ENCODE results near the gene GNG7. TPM values are rescaled to one million over a fixed set of nuclear protein-coding genes. Genes with fewer than 3 reads are reported as not detected.

Gene GNG7
- total RNA-seq, 1 experiment from 2014 or later: 9.6 TPM

GRCh38 chr19:2547721-2548120 lies 154.8 kb downstream of the GNG7 start:
- H3K27ac Mint-ChIP-seq: no peak overlapping the region
- H3K27me3 Mint-ChIP-seq (ENCODE audit: low read depth): peaks cover 3% of the 10 kb centered on the region; the same call in 1 of the 2 replicates
- TF ChIP-seq ZNF396 (CRISPR knock-in tag; IDR thresholded peaks at IDR 0.05; ENCODE audit: borderline replicate concordance) (no peak), JAZF1 (CRISPR knock-in tag; IDR thresholded peaks at IDR 0.05) (no peak), FOXK1 (CRISPR knock-in tag; IDR thresholded peaks at IDR 0.05) (no peak), JUN (CRISPR knock-in tag; IDR thresholded peaks at IDR 0.05) (no peak), MAX (CRISPR knock-in tag; IDR thresholded peaks at IDR 0.05) (no peak), AFF4 (CRISPR knock-in tag; IDR thresholded peaks at IDR 0.05; ENCODE audit: borderline replicate concordance) (no peak), ELF4 (CRISPR knock-in tag; IDR thresholded peaks at IDR 0.05; ENCODE audit: low read depth) (no peak), USF1 (CRISPR knock-in tag; IDR thresholded peaks at IDR 0.05) (no peak)
- peaks cover 24% of the 10 kb centered on the region for H3K4me1 Mint-ChIP-seq
- H3K9me3 Mint-ChIP-seq: no peaks in the 10 kb centered on the region
- no peak overlapping the region for H3K4me3 Mint-ChIP-seq
- no peak for ATAC-seq
- H3K36me3 Mint-ChIP-seq: no peaks in the 10 kb centered on the region
- CTCF ChIA-PET: no interaction called here
- no peak for DNase-seq (ENCODE audit: low spot score)
- POLR2A ChIA-PET: interaction anchor here (2.8 kb wide), 1 partner anchor 72 kb away, joined by 16 read pairs; the partner anchor contains the start of gene GADD45B

GRCh38 chr19:2547033-2547680 lies 155.3 kb downstream of the GNG7 start:
- H3K4me1 Mint-ChIP-seq: peaks cover 30% of the 10 kb centered on the region
- H3K9me3 Mint-ChIP-seq: no peaks in the 10 kb centered on the region
- H3K27ac Mint-ChIP-seq: peak overlapping the region; percentile 78
- no peak overlapping the region for H3K4me3 Mint-ChIP-seq
- ChIA-PET CTCF (interaction anchor here (0.7 to 1.6 kb wide), 7 partner anchors 31 to 101 kb away, joined by 3 to 10 read pairs (median 4); partner anchors contain the start of gene GADD45B), POLR2A (interaction anchor here (2.8 kb wide), 1 partner anchor 71 kb away, joined by 16 read pairs; the partner anchor contains the start of gene GADD45B)
- H3K36me3 Mint-ChIP-seq: no peaks in the 10 kb centered on the region
- TF ChIP-seq PRDM15 (CRISPR knock-in tag; IDR thresholded peaks at IDR 0.05) (no peak), SMAD3 (CRISPR knock-in tag; IDR thresholded peaks at IDR 0.05; ENCODE audit: borderline replicate concordance) (no peak), CDX4 (CRISPR knock-in tag; IDR thresholded peaks at IDR 0.05; ENCODE audit: borderline replicate concordance) (no peak), NR3C1 (CRISPR knock-in tag; conservative IDR thresholded peaks at IDR 0.05; ENCODE audit: low read depth) (no peak), USF2 (CRISPR knock-in tag; IDR thresholded peaks at IDR 0.05) (no peak), HMGA2 (CRISPR knock-in tag; IDR thresholded peaks at IDR 0.05) (no peak), HMGXB4 (CRISPR knock-in tag; IDR thresholded peaks at IDR 0.05) (no peak), JAZF1 (CRISPR knock-in tag; IDR thresholded peaks at IDR 0.05) (no peak), ZBTB43 (CRISPR knock-in tag; IDR thresholded peaks at IDR 0.05) (no peak), ZNF423 (CRISPR knock-in tag; IDR thresholded peaks at IDR 0.05) (no peak), PREB (CRISPR knock-in tag; IDR thresholded peaks at IDR 0.05; ENCODE audit: borderline replicate concordance) (no peak)
- peaks cover 3% of the 10 kb centered on the region; the same call in 1 of the 2 replicates for H3K27me3 Mint-ChIP-seq (ENCODE audit: low read depth)
- ATAC-seq (no peak), DNase-seq (ENCODE audit: low spot score) (no peak)

Measured in WTC11 (cell line).